Measurements from ENCODE around the gene BCO2. TPM values are rescaled to one million over a fixed set of nuclear protein-coding genes. Genes with fewer than 3 reads are reported as not detected.
A peak's percentile ranks its signal among the peaks of the same experiment; 100 is the strongest.

BCO2 gene
- total and polyA plus RNA-seq, 4 donors = 0.70 to 190 (median 78.8) TPM

- TF ChIP-seq REST (IDR thresholded peaks at IDR 0.05) = no peak
- no peak for TF ChIP-seq NR2F2 (IDR thresholded peaks at IDR 0.05)
- TF ChIP-seq JUND (IDR thresholded peaks at IDR 0.05) = no peak
- TF ChIP-seq, protein P1, sequence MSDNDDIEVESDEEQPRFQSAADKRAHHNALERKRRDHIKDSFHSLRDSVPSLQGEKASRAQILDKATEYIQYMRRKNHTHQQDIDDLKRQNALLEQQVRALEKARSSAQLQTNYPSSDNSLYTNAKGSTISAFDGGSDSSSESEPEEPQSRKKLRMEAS (IDR thresholded peaks at IDR 0.05) = no peak
- TF ChIP-seq SP1 (IDR thresholded peaks at IDR 0.05) = no peak
- no peak for TF ChIP-seq GABPA (IDR thresholded peaks at IDR 0.05 in 1 of 2, conservative IDR thresholded peaks at IDR 0.05 in 1 of 2)
- TF ChIP-seq RXRA (IDR thresholded peaks at IDR 0.05) = no peak
These were observed 37.0 kb downstream of the BCO2 start (continued) for GRCh38 chr11:112212290-112212689.

- Histone ChIP-seq H3K4me1 (ENCODE audit: control insufficient read depth in 4 of 4, insufficient read depth in 4 of 4, low read length in 3 of 4) (peaks cover 6 to 62% (median 42%) of the 10 kb centered on the region in 4 donors), H3K36me3 (ENCODE audit: control insufficient read depth in 4 of 4, insufficient read depth in 3 of 4, low read depth in 1 of 4, low read length in 3 of 4) (peaks cover 0 to 1% (median under 1%) of the 10 kb centered on the region in 4 donors), H3K9ac (ENCODE audit: low read depth in 1 of 2, low read length in 2 of 2) (no peak overlapping the region), H3K9me3 (ENCODE audit: control insufficient read depth in 4 of 4, low read length in 3 of 4) (no peaks in the 10 kb centered on the region), H3K27me3 (ENCODE audit: control insufficient read depth in 4 of 4, insufficient read depth in 4 of 4, low read length in 3 of 4) (no peaks in the 10 kb centered on the region), H3K27ac (ENCODE audit: low read depth in 1 of 2, low read length in 2 of 2) (peak overlapping the region; percentile 55 to 72), H3K4me3 (ENCODE audit: low read depth in 1 of 3, low read length in 3 of 3) (no peak overlapping the region)
- no peak for DNase-seq (ENCODE audit: low spot score)
- TF ChIP-seq SP1 (IDR thresholded peaks at IDR 0.05) (no peak), HNF4G (IDR thresholded peaks at IDR 0.05) (no peak), FOXA2 (IDR thresholded peaks at IDR 0.05) (no peak), JUND (IDR thresholded peaks at IDR 0.05) (no peak), REST (IDR thresholded peaks at IDR 0.05) (no peak), RXRA (IDR thresholded peaks at IDR 0.05) (no peak), NR2F2 (IDR thresholded peaks at IDR 0.05) (no peak), FOXA1 (IDR thresholded peaks at IDR 0.05) (no peak), ZBTB33 (IDR thresholded peaks at IDR 0.05) (no peak), EGR1 (IDR thresholded peaks at IDR 0.05; ENCODE audit: low read depth in 2 of 2) (no peak), GABPA (IDR thresholded peaks at IDR 0.05 in 1 of 2, conservative IDR thresholded peaks at IDR 0.05 in 1 of 2) (no peak), HNF4A (conservative IDR thresholded peaks at IDR 0.05) (no peak), TAF1 (conservative IDR thresholded peaks at IDR 0.05) (no peak), YY1 (IDR thresholded peaks at IDR 0.05) (no peak), RAD21 (IDR thresholded peaks at IDR 0.05) (no peak)
- TF ChIP-seq, protein P1 (IDR thresholded peaks at IDR 0.05) = no peak
- TF ChIP-seq, protein P2, sequence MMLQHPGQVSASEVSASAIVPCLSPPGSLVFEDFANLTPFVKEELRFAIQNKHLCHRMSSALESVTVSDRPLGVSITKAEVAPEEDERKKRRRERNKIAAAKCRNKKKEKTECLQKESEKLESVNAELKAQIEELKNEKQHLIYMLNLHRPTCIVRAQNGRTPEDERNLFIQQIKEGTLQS (IDR thresholded peaks at IDR 0.05) = no peak
- TF ChIP-seq, protein P3, sequence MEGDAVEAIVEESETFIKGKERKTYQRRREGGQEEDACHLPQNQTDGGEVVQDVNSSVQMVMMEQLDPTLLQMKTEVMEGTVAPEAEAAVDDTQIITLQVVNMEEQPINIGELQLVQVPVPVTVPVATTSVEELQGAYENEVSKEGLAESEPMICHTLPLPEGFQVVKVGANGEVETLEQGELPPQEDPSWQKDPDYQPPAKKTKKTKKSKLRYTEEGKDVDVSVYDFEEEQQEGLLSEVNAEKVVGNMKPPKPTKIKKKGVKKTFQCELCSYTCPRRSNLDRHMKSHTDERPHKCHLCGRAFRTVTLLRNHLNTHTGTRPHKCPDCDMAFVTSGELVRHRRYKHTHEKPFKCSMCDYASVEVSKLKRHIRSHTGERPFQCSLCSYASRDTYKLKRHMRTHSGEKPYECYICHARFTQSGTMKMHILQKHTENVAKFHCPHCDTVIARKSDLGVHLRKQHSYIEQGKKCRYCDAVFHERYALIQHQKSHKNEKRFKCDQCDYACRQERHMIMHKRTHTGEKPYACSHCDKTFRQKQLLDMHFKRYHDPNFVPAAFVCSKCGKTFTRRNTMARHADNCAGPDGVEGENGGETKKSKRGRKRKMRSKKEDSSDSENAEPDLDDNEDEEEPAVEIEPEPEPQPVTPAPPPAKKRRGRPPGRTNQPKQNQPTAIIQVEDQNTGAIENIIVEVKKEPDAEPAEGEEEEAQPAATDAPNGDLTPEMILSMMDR (IDR thresholded peaks at IDR 0.05; ENCODE audit: low read depth, low read length, missing input control) = no peak
These were observed 37.4 kb downstream of the BCO2 start for GRCh38 chr11:112212710-112213109.
